ENCODE data around the gene NCR2.

The NCR2 gene

GRCh38 chr6:41326092-41326491 is 9.3 kb upstream of the NCR2 start:
- FAIRE-seq (no peak), DNase-seq (ENCODE audit: extremely low spot score, insufficient read length, low read depth) (no peak)

DNA sequence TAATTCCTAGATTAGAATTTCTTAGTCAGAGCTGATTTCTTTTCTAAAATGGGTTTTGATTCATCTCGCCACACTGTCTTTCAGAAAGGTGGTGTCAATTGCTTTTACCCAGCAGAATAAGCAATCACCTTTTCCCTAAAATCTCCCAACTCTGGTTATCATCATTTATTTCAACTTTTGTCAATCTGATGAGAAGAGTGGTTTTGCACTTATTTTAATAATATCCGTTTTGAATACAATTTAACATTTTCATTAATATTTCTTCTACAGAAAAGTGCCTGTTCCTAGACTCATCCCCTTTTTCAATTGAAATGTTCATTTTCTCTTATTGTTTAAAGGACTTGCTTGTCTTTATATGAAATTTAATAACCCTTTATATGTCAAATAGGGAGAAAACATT is 8.2 kb upstream of the NCR2 start:
- DNase-seq (ENCODE audit: extremely low spot score, insufficient read length, low read depth) (no peak), FAIRE-seq (no peak)

DNA sequence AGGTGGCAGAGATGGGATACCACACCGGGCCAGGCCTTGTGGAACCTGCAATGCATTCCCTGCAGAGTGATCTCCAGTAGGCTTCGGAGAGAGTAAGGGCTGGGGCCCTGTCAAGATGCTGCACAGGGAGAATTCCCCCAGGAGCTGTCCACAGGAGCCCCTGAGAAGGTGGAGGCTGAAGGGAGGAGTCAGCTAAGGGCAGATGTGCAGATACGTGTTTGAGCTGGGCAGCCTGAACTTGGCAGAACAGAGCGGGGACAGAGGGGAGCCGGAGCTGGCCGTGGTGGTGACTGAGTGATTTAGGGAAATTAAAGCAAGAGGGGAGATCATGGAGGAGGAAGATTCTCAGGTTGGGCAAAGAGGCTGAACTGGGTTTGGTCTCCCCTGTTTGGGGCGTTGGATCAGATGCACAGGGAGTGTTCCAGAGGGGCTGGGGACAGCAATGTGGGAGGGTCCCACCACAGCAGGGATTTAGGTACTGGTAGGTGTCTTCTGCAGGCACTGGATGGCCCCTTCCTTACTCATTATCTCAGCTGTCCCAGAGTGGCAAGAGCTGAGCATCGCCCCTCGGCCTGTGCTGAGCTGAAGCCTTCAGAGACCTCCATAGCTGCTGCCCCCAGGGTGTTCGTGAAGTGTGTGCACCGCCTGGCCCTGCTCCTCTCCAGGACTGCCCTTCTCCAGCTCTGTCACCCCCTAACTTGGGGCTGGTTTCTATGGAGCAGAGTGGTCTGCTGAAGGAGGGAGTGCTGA is 3.8 kb upstream of the NCR2 start:
- FAIRE-seq (no peak), DNase-seq (ENCODE audit: extremely low spot score, insufficient read length, low read depth) (no peak)

DNA sequence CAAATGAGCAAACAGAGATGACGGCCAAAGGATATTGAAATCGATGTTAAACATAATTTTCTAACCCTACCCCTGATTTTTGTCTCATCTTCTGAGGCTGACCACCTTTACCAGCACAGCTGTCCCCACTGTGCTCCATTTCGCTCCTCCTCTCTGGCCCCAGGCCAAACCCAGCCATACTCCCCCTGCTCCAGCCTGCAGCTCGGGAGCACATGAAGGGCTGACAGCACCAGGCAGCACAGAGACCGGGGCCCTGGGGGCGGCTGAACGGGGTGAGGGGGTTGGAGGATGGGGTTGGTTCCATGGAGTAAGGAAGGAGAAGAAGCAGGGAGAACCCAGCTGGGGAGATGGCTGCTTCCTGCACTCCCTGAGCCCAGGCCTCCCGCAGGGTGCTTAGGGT is 3.2 kb upstream of the NCR2 start:
- no peak for FAIRE-seq

DNA sequence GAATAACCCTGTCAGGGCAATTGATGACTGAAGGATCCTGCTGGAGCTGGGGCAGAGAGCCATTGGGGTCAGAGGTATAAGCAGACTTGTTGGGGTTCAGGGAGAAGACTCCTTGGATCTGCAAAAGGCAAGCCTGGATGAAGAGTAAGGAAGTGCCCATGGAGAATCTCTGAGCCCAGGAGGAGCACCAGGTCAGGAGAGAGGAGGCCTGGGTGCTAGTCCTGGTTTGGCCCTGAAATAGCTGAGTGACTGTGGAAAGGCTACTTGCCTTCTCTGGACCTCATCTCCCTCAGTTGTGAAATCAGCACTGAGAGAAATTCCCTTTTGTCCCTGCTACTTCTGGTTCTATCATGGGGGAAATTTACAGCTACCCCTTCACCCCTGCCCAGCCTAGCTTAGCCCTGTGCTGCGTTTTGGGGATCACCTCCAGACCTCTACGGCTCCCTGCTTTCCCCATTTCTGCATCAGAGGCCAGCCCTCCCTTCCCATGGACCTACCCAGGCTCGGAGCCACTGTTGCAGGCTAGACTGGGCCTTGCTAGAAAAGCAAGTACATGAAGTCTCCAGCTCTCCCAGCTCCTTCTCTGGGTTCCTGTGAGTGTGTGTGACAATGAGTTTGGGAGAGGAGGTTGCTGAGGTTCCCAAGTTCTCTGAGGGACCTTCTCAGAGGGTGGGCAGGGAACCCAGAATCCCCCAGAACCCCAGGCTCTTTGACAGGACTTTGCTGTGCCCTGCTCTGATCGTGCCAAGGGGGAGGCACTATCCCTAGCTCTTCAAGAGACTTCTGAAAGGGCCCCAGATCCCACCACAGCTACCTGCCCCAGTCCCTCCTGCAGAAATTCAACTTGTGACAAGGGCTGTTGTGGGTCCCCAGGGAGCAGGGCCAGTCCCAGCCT is 2.3 kb upstream of the NCR2 start:
- DNase-seq (ENCODE audit: extremely low spot score, insufficient read length, low read depth) (no peak), FAIRE-seq (peak; percentile 41)

More for the DNA sequence above, 3.2 kb upstream of the NCR2 start:
- no peak for DNase-seq (ENCODE audit: extremely low spot score, insufficient read length, low read depth)

GRCh38 chr6:41334482-41335040 is 847 bp upstream of the NCR2 start:
- no peak for FAIRE-seq

GRCh38 chr6:41335943-41336342 is 535 bp downstream of the NCR2 start:
- no peak for FAIRE-seq
- no peak for DNase-seq (ENCODE audit: extremely low spot score, insufficient read length, low read depth)

More at GRCh38 chr6:41334482-41335040, 847 bp upstream of the NCR2 start:
- no peak for DNase-seq (ENCODE audit: extremely low spot score, insufficient read length, low read depth)

DNA sequence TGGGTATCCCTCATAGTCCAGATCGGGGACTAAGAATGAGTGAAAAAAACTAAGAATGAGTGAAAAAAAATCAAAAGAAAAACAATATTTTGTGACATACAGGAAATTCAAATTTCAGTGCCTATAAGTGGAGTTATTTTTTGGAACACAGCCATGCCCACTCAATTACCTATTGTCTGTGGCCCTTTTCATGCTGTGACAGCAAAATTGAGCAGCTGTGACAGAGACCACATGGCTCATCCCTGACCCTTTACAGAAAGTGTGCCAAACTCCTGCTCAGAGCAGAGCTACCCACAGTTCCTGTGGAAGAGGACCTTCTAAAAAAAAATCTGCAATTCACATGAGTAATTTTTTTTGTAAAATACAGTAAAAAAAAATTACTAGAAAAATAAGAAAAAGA is 1.4 kb downstream of the NCR2 start:
- DNase-seq (ENCODE audit: extremely low spot score, insufficient read length, low read depth) (no peak), FAIRE-seq (no peak)

- DNase-seq (ENCODE audit: extremely low spot score, insufficient read length, low read depth) (no peak), FAIRE-seq (no peak)
Observed at GRCh38 chr6:41337709-41338108, 2.3 kb downstream of the NCR2 start.

GRCh38 chr6:41338659-41339058 is 3.3 kb downstream of the NCR2 start:
- FAIRE-seq (no peak), DNase-seq (ENCODE audit: extremely low spot score, insufficient read length, low read depth) (no peak)

- FAIRE-seq, result no peak
- no peak for DNase-seq (ENCODE audit: extremely low spot score, insufficient read length, low read depth)
Observed at GRCh38 chr6:41341580-41341979, 6.2 kb downstream of the NCR2 start.

GRCh38 chr6:41342241-41342640 is 6.8 kb downstream of the NCR2 start:
- FAIRE-seq, result no peak
- DNase-seq (ENCODE audit: extremely low spot score, insufficient read length, low read depth), result no peak

DNA sequence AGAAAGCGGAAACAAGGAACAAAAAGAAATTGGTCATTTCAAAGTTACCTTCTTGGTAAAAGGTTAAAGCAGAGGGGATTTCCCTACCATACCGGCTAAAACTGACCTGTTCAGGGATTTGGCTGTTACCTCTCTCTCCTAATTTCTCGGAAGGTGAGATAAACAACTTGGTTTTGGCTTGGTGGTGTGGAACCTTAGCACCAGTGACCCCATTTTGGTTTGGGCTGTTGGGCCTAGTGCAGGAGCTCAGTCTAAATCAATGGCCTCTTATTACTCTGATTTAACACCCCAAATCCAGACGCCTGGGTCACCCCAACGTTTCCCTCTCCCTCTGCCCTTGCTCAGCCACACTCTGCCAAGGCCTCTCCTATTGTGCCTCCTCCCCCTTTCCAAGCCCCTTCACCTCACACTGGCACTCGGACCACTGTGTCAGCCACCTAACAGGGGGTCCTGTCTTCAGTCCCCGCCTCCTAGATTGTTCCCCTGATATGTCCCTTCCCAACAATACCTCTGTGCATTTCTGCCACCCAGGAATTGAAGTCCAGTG is 8.3 kb downstream of the NCR2 start:
- DNase-seq (ENCODE audit: extremely low spot score, insufficient read length, low read depth), result no peak
- FAIRE-seq, result no peak

DNA sequence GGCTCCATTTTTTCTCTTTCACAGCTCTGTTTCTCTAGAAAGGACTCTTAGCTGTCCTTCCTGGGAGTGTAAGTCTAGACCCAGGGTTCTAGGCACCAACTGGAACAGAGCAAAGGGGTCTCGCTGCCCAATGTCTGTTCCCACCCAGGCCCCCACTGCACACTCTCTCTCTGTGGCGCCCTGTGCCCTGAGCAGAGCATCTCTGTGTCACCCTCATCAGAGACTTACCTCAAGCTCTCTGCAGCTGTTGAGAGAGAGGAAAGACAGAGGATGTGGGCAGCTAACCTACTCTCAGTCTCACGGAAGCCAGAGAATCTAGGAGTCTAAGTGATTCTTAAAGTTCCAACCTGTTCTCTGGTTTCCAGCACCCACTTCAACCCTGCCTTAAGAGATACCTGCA is 9.5 kb downstream of the NCR2 start:
- peak; percentile 64 for FAIRE-seq

GRCh38 chr6:41345901-41346300 is 10.5 kb downstream of the NCR2 start:
- no peak for DNase-seq (ENCODE audit: extremely low spot score, insufficient read length, low read depth)
- no peak for FAIRE-seq

More for the DNA sequence above, 9.5 kb downstream of the NCR2 start:
- no peak for DNase-seq (ENCODE audit: extremely low spot score, insufficient read length, low read depth)

DNA sequence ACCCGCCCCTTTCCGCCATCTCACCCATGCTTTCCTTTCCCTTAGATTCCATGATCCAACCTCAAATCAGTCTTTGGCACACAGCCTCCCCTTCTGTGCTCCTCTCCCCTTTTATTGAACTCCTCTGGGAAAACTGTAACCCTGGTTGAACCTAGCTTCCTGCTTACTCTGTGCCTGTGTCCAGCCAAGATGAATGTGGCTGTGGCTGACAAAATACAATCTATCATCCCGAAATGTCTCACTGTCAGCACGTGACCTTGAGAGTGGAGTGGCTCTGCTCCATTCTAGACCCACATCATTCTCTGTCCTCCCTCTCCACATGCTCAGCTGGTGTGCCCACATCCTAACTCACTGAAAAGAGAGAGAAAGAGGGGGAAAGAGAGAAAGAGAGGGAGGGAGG is 11.0 kb downstream of the NCR2 start:
- DNase-seq (ENCODE audit: extremely low spot score, insufficient read length, low read depth) (no peak), FAIRE-seq (no peak)

- FAIRE-seq, result no peak
- no peak for DNase-seq (ENCODE audit: extremely low spot score, insufficient read length, low read depth)
Observed at GRCh38 chr6:41347378-41348050, 12.1 kb downstream of the NCR2 start.

DNA sequence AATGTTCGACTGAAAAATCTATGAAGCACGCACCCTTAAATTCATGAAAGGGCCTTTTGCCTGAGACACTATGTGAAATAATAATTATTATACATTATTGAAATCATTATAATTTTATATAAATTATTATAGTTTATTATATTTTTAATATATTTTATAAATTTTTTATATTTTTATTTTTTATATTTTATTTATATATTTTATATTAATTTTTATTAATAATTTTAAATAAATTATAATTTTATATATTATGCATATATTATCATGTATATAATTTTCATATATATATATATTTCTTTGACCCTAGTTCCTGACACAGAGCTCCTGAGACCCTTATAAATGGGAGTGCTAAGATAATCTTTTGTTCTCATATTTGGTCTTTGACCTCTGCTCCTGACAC is 13.5 kb downstream of the NCR2 start:
- FAIRE-seq (no peak), DNase-seq (ENCODE audit: extremely low spot score, insufficient read length, low read depth) (no peak)

DNA sequence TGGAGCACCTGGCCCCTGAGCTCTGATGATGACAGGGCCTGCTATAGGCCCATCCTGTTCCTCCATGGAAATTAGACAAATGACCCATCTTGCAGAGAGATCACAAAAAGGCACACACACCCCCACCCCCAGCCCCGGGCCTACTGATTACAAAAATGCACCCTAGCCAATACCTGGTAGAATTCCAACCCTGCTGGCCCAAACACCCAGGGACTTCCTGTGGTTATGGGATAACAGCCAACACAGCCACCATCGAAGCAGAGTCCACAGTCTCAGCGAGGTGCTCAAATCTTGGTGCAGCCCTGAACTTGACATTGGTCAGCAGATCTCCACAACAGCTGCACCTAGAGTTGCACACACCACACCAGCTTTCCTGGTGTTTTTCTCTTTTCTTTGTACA is 17.0 kb downstream of the NCR2 start:
- DNase-seq (ENCODE audit: extremely low spot score, insufficient read length, low read depth), result no peak
- no peak for FAIRE-seq

- FAIRE-seq (no peak), DNase-seq (ENCODE audit: extremely low spot score, insufficient read length, low read depth) (no peak)
Observed at GRCh38 chr6:41352907-41353306, 17.5 kb downstream of the NCR2 start.

All from GM18507 (cell line).